GM23338 (cell line): ENCODE measurements around the gene MAP3K21. TPM values are rescaled to one million over a fixed set of nuclear protein-coding genes. Genes with fewer than 3 reads are reported as not detected.

Experiments
- ATAC-seq: fragments of 200-7000 bp; cut with Tn5 transposase; 3 replicates; pipeline ENCODE4 v1.9.1; 2020
- DNase-seq: peaks from one replicate; pipeline ENCODE4 v3.0.0-alpha.2; 2015; ENCODE audit warnings: low spot score
- H2AFZ ChIP-seq: fragments of 200-600 bp; sonication (generic); 2 replicates; pipeline ENCODE4 v1.8.0; 2016; ENCODE audit warnings: antibody characterized with exemption, mild to moderate bottlenecking, moderate library complexity
- H3F3A ChIP-seq: fragments of 200-600 bp; sonication (generic); replicated peaks from 2 replicates; pipeline ENCODE4 v1.8.0; 2017; ENCODE audit warnings: antibody characterized with exemption, mixed run types, low read depth
- H3K27ac ChIP-seq: fragments of 200-600 bp; sonication (generic); 2 replicates; pipeline ENCODE4 v1.6.1; 2016; ENCODE audit warnings: low read depth
- H3K27me3 ChIP-seq: fragments of 200-600 bp; sonication (generic); 2 replicates; pipeline ENCODE4 v1.8.0; 2016; ENCODE audit warnings: mild to moderate bottlenecking, mixed run types, moderate library complexity; ENCODE audit not compliant: insufficient read depth
- H3K36me3 ChIP-seq: fragments of 200-600 bp; sonication (generic); 2 replicates; pipeline ENCODE4 v1.8.0; 2016; ENCODE audit warnings: mild to moderate bottlenecking; ENCODE audit not compliant: insufficient read depth
- H3K4me1 ChIP-seq: fragments of 200-600 bp; sonication (generic); 2 replicates; pipeline ENCODE4 v1.8.0; 2016; ENCODE audit warnings: mild to moderate bottlenecking, moderate library complexity; ENCODE audit not compliant: insufficient read depth
- H3K4me2 ChIP-seq: fragments of 200-600 bp; sonication (generic); 2 replicates; pipeline ENCODE4 v1.7.1; 2017; ENCODE audit warnings: mixed run types
- H3K4me3 ChIP-seq: fragments of 200-600 bp; sonication (generic); 2 replicates; pipeline ENCODE4 v1.6.1; 2016; ENCODE audit warnings: mixed run types
- H3K79me2 ChIP-seq: fragments of 200-600 bp; sonication (generic); replicated peaks from 2 replicates; pipeline ENCODE4 v1.8.0; 2017; ENCODE audit warnings: mild to moderate bottlenecking; ENCODE audit not compliant: insufficient read depth
- H3K9me2 ChIP-seq: fragments of 200-600 bp; sonication (generic); 2 replicates; pipeline ENCODE4 v1.8.0; 2017; ENCODE audit not compliant: insufficient read depth
- H4K20me1 ChIP-seq: fragments of 200-600 bp; sonication (generic); replicated peaks from 2 replicates; pipeline ENCODE4 v1.8.0; 2017; ENCODE audit warnings: mild to moderate bottlenecking; ENCODE audit not compliant: insufficient read depth
- H3K27ac Mint-ChIP-seq: 2 replicates; pipeline ENCODE4 v1.8.0; 2020; ENCODE audit warnings: inconsistent platforms, mild to moderate bottlenecking, moderate library complexity, mixed read lengths
- H3K27me3 Mint-ChIP-seq: 3 replicates; pipeline ENCODE4 v1.8.0; 2022; ENCODE audit warnings: low read depth, mild to moderate bottlenecking, moderate library complexity, mixed read lengths, inconsistent platforms; ENCODE audit not compliant: insufficient read depth, poor library complexity
- H3K36me3 Mint-ChIP-seq: 3 replicates; pipeline ENCODE4 v1.8.0; 2021; ENCODE audit warnings: low read depth, mild to moderate bottlenecking, inconsistent platforms, moderate library complexity, mixed read lengths
- H3K4me1 Mint-ChIP-seq: 3 replicates; pipeline ENCODE4 v1.8.0; 2020; ENCODE audit warnings: mild to moderate bottlenecking, inconsistent platforms, mixed read lengths
- H3K4me3 Mint-ChIP-seq: 3 replicates; pipeline ENCODE4 v1.8.0; 2021; ENCODE audit warnings: moderate library complexity, mild to moderate bottlenecking, inconsistent platforms, mixed read lengths
- H3K9me3 Mint-ChIP-seq: 3 replicates; pipeline ENCODE4 v1.8.0; 2020; ENCODE audit warnings: moderate library complexity, mild to moderate bottlenecking, inconsistent platforms, mixed read lengths
- POLR2AphosphoS5 ChIP-seq: IDR thresholded peaks from 2 replicates; pipeline ENCODE4 v1.6.1; 2016; ENCODE audit warnings: antibody characterized with exemption, low read depth
- ZNF114 ChIP-seq: fragments of 250-450 bp; sonication (Bioruptor Pico); IDR thresholded peaks from 2 replicates; pipeline ENCODE4 v1.5.0; 2020; ENCODE audit warnings: mild to moderate bottlenecking, moderate library complexity
- ZNF331 ChIP-seq: fragments of 250-450 bp; sonication (Bioruptor Pico); IDR thresholded peaks from 2 replicates; pipeline ENCODE4 v1.5.0; 2020; ENCODE audit warnings: low read depth, mild to moderate bottlenecking, moderate library complexity
- polyA plus RNA-seq: library from polyadenylated mRNA; unstranded; fragments of >200 nt; fragmentation: Nextera tagmentation; extraction: Ambion mirVana; gene quantifications from 2 replicates; pipeline ENCODE4 v1.2.1, GENCODE V29; 2016
- total RNA-seq: library from RNA; depleted of rRNA; stranded (reverse); fragments of >200 nt; shearing (Covaris generic); gene quantifications from 2 replicates; pipeline ENCODE4 v1.2.3, GENCODE V29; 2014
- TF ChIP-seq, protein P1 (sequence below): IDR thresholded peaks from one replicate; pipeline ENCODE4 v1.6.1; 2018; ENCODE audit warnings: antibody characterized with exemption; ENCODE audit not compliant: unreplicated experiment
- TF ChIP-seq, protein P2 (sequence below), 2 experiments: fragments of 200-600 bp in 1 of 2; sonication (generic) in 1 of 2; conservative IDR thresholded peaks; 2 replicates each; pipeline versions ENCODE4 v1.5.1 to v1.6.1; 2016 to 2017; ENCODE audit warnings: antibody characterized with exemption in 2 of 2, low read depth in 2 of 2, mild to moderate bottlenecking in 2 of 2, moderate library complexity in 1 of 2
- TF ChIP-seq, protein P3 (sequence below): fragments of 250-450 bp; sonication (Bioruptor Pico); IDR thresholded peaks from 2 replicates; pipeline ENCODE4 v1.5.0; 2020; ENCODE audit warnings: mild to moderate bottlenecking, moderate library complexity

Gene MAP3K21
- total and polyA plus RNA-seq, 2 experiments from 2014 or later, result 11.7 to 40.1 TPM

DNA sequence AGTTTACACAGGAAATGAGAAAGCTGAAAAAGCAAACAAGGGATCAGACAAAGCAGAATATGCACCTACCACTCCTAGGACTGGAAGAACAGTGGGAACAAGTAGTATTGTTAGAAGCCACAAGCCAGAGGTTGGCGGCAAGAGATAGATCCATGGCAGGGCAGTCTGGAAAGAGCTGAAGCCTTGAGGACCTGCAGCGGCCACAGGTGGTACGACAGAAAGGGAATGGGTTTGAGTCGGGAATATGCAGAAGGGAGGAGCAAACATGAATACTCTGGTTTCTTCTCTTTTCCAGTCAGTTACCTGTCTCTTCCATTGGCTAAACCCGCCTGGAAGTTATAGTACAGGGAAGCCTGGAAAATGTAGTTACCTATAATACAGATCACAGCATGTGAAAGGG lies 28.1 kb upstream of the MAP3K21 start:
- H3F3A ChIP-seq, result no peaks in the 10 kb centered on the region
- H3K4me2 ChIP-seq, result no peak overlapping the region
- ATAC-seq, result no peak; the same call in 2 of the 3 replicates
- Mint-ChIP-seq H3K4me1 (peaks cover 14% of the 10 kb centered on the region), H3K9me3 (no peaks in the 10 kb centered on the region), H3K27ac (no peak overlapping the region), H3K4me3 (no peak overlapping the region), H3K27me3 (peaks cover 2% of the 10 kb centered on the region), H3K36me3 (no peaks in the 10 kb centered on the region; the same call in 1 of the 3 replicates)
- H3K4me3 ChIP-seq, result no peak overlapping the region
- no peaks in the 10 kb centered on the region for H3K36me3 ChIP-seq
- H2AFZ ChIP-seq, result no peak overlapping the region
- peak; percentile 51 for DNase-seq
- peaks cover 18% of the 10 kb centered on the region for H3K4me1 ChIP-seq
- no peaks in the 10 kb centered on the region for H3K9me2 ChIP-seq
- no peak overlapping the region for H3K27ac ChIP-seq
- H4K20me1 ChIP-seq, result no peaks in the 10 kb centered on the region
- H3K79me2 ChIP-seq, result peaks cover 23% of the 10 kb centered on the region
- TF ChIP-seq, protein P1, sequence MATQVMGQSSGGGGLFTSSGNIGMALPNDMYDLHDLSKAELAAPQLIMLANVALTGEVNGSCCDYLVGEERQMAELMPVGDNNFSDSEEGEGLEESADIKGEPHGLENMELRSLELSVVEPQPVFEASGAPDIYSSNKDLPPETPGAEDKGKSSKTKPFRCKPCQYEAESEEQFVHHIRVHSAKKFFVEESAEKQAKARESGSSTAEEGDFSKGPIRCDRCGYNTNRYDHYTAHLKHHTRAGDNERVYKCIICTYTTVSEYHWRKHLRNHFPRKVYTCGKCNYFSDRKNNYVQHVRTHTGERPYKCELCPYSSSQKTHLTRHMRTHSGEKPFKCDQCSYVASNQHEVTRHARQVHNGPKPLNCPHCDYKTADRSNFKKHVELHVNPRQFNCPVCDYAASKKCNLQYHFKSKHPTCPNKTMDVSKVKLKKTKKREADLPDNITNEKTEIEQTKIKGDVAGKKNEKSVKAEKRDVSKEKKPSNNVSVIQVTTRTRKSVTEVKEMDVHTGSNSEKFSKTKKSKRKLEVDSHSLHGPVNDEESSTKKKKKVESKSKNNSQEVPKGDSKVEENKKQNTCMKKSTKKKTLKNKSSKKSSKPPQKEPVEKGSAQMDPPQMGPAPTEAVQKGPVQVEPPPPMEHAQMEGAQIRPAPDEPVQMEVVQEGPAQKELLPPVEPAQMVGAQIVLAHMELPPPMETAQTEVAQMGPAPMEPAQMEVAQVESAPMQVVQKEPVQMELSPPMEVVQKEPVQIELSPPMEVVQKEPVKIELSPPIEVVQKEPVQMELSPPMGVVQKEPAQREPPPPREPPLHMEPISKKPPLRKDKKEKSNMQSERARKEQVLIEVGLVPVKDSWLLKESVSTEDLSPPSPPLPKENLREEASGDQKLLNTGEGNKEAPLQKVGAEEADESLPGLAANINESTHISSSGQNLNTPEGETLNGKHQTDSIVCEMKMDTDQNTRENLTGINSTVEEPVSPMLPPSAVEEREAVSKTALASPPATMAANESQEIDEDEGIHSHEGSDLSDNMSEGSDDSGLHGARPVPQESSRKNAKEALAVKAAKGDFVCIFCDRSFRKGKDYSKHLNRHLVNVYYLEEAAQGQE, result no peak
- TF ChIP-seq POLR2AphosphoS5 (no peak), ZNF331 (CRISPR knock-in tag) (no peak)
- TF ChIP-seq, protein P2, sequence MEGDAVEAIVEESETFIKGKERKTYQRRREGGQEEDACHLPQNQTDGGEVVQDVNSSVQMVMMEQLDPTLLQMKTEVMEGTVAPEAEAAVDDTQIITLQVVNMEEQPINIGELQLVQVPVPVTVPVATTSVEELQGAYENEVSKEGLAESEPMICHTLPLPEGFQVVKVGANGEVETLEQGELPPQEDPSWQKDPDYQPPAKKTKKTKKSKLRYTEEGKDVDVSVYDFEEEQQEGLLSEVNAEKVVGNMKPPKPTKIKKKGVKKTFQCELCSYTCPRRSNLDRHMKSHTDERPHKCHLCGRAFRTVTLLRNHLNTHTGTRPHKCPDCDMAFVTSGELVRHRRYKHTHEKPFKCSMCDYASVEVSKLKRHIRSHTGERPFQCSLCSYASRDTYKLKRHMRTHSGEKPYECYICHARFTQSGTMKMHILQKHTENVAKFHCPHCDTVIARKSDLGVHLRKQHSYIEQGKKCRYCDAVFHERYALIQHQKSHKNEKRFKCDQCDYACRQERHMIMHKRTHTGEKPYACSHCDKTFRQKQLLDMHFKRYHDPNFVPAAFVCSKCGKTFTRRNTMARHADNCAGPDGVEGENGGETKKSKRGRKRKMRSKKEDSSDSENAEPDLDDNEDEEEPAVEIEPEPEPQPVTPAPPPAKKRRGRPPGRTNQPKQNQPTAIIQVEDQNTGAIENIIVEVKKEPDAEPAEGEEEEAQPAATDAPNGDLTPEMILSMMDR (conservative IDR thresholded peaks at IDR 0.05; ENCODE audit: low read depth in 2 of 2), result peak in 1 of 2 experiments; percentile 42; a peak in 2 of 4 replicates
- H3K27me3 ChIP-seq, result no peaks in the 10 kb centered on the region

DNA sequence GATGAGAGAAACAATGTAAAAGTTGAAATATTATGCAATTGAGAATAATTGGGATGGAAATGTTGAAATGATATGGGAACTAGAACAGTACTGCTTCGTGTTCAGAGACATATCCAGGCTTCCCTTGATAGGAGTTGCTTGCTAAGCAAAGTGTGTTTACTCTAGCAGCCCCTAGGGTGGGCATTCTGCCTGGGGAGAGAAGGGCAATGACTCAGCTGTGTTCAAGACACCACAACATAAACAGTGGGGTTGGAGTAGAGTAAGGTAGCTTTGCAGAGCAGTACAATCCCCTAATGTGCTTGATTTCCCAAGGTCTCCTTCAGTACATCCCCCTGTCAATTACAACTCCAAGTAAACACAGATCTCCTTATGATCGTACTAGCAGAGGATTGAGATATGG lies 27.2 kb upstream of the MAP3K21 start:
- Mint-ChIP-seq H3K4me1 (peaks cover 15% of the 10 kb centered on the region), H3K27me3 (peaks cover 2% of the 10 kb centered on the region), H3K4me3 (no peak overlapping the region), H3K36me3 (no peaks in the 10 kb centered on the region; the same call in 1 of the 3 replicates), H3K27ac (peak overlapping the region; percentile 38; the same call in 1 of the 2 replicates), H3K9me3 (no peaks in the 10 kb centered on the region)
- H3K36me3 ChIP-seq, result no peaks in the 10 kb centered on the region
- H3K79me2 ChIP-seq, result peaks cover 14% of the 10 kb centered on the region
- H3K27ac ChIP-seq, result no peak overlapping the region
- no peaks in the 10 kb centered on the region for H3K27me3 ChIP-seq
- no peak overlapping the region for H3K4me3 ChIP-seq
- ATAC-seq (no peak), DNase-seq (peak; percentile 9)
- no peaks in the 10 kb centered on the region for H3K9me2 ChIP-seq
- no peak overlapping the region for H3K4me2 ChIP-seq
- no peaks in the 10 kb centered on the region for H4K20me1 ChIP-seq
- H2AFZ ChIP-seq, result no peak overlapping the region
- no peaks in the 10 kb centered on the region for H3F3A ChIP-seq
- TF ChIP-seq ZNF331 (CRISPR knock-in tag) (no peak), ZNF114 (CRISPR knock-in tag) (no peak), POLR2AphosphoS5 (no peak)
- TF ChIP-seq, protein P3, sequence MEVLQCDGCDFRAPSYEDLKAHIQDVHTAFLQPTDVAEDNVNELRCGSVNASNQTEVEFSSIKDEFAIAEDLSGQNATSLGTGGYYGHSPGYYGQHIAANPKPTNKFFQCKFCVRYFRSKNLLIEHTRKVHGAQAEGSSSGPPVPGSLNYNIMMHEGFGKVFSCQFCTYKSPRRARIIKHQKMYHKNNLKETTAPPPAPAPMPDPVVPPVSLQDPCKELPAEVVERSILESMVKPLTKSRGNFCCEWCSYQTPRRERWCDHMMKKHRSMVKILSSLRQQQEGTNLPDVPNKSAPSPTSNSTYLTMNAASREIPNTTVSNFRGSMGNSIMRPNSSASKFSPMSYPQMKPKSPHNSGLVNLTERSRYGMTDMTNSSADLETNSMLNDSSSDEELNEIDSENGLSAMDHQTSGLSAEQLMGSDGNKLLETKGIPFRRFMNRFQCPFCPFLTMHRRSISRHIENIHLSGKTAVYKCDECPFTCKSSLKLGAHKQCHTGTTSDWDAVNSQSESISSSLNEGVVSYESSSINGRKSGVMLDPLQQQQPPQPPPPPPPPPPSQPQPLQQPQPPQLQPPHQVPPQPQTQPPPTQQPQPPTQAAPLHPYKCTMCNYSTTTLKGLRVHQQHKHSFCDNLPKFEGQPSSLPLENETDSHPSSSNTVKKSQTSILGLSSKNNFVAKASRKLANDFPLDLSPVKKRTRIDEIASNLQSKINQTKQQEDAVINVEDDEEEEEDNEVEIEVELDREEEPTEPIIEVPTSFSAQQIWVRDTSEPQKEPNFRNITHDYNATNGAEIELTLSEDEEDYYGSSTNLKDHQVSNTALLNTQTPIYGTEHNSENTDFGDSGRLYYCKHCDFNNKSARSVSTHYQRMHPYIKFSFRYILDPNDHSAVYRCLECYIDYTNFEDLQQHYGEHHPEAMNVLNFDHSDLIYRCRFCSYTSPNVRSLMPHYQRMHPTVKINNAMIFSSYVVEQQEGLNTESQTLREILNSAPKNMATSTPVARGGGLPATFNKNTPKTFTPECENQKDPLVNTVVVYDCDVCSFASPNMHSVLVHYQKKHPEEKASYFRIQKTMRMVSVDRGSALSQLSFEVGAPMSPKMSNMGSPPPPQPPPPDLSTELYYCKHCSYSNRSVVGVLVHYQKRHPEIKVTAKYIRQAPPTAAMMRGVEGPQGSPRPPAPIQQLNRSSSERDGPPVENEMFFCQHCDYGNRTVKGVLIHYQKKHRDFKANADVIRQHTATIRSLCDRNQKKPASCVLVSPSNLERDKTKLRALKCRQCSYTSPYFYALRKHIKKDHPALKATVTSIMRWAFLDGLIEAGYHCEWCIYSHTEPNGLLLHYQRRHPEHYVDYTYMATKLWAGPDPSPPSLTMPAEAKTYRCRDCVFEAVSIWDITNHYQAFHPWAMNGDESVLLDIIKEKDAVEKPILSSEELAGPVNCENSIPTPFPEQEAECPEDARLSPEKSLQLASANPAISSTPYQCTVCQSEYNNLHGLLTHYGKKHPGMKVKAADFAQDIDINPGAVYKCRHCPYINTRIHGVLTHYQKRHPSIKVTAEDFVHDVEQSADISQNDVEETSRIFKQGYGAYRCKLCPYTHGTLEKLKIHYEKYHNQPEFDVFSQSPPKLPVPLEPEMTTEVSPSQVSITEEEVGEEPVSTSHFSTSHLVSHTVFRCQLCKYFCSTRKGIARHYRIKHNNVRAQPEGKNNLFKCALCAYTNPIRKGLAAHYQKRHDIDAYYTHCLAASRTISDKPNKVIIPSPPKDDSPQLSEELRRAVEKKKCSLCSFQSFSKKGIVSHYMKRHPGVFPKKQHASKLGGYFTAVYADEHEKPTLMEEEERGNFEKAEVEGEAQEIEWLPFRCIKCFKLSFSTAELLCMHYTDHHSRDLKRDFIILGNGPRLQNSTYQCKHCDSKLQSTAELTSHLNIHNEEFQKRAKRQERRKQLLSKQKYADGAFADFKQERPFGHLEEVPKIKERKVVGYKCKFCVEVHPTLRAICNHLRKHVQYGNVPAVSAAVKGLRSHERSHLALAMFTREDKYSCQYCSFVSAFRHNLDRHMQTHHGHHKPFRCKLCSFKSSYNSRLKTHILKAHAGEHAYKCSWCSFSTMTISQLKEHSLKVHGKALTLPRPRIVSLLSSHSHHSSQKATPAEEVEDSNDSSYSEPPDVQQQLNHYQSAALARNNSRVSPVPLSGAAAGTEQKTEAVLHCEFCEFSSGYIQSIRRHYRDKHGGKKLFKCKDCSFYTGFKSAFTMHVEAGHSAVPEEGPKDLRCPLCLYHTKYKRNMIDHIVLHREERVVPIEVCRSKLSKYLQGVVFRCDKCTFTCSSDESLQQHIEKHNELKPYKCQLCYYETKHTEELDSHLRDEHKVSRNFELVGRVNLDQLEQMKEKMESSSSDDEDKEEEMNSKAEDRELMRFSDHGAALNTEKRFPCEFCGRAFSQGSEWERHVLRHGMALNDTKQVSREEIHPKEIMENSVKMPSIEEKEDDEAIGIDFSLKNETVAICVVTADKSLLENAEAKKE (CRISPR knock-in tag), result no peak
- peaks cover 18% of the 10 kb centered on the region for H3K4me1 ChIP-seq
